Prostate gland (tissue), 2 donors: Measurements from ENCODE around the gene C12orf60. TPM values are rescaled to one million over a fixed set of nuclear protein-coding genes. Genes with fewer than 3 reads are reported as not detected.

ENCODE experiments used
- DNase-seq: peaks from one replicate; pipeline ENCODE4 v3.0.0-alpha.2; 2019; ENCODE audit warnings: low spot score
- H3K27ac ChIP-seq, 2 donors: fragments of 200-600 bp; sonication (generic); 2 replicates each; pipeline ENCODE4 v1.5.1; 2017 to 2019
- H3K27me3 ChIP-seq: fragments of 200-600 bp; sonication (generic); replicated peaks from 2 replicates; pipeline ENCODE4 v1.5.1; 2019; ENCODE audit not compliant: insufficient read depth
- H3K36me3 ChIP-seq, 2 donors: fragments of 200-600 bp; sonication (generic); 1 replicate in 1 of 2; 2 replicates in 1 of 2; pipeline versions ENCODE4 v1.5.1 to v1.8.1; 2017 to 2019
- H3K4me1 ChIP-seq: fragments of 200-600 bp; sonication (generic); replicated peaks from 2 replicates; pipeline ENCODE4 v1.5.1; 2019
- H3K4me3 ChIP-seq, 2 donors: fragments of 200-600 bp; sonication (generic); 2 replicates each; pipeline ENCODE4 v1.5.1; 2017 to 2019
- H3K9me3 ChIP-seq: fragments of 200-600 bp; sonication (generic); 2 replicates; pipeline ENCODE4 v1.5.1; 2017
- CTCF ChIP-seq, 4 experiments: fragments of 200-600 bp in 2 of 4; fragments of 450-650 bp in 2 of 4; sonication (generic) in 2 of 4; IDR thresholded peaks; 1 replicate in 3 of 4; 2 replicates in 1 of 4; pipeline ENCODE4 v1.5.1; 2016 to 2019; ENCODE audit warnings: antibody characterized with exemption in 4 of 4, mild to moderate bottlenecking in 2 of 4, moderate library complexity in 2 of 4
- POLR2A ChIP-seq: fragments of 450-650 bp; IDR thresholded peaks from one replicate; pipeline ENCODE4 v1.6.1; 2016; ENCODE audit warnings: antibody characterized with exemption, mild to moderate bottlenecking
- POLR2AphosphoS5 ChIP-seq: sonication (generic); formaldehyde crosslinking; IDR thresholded peaks from one replicate; pipeline ENCODE4 v1.6.1; 2017; ENCODE audit warnings: antibody characterized with exemption
- WGBS: methylation state at CpG from one replicate; pipeline ENCODE4 v1.1.5; 2018; 5-methylcytosine and 5-hydroxymethylcytosine counted together
- intact Hi-C: fragments of 100-400 bp; cut with DNase I; formaldehyde crosslinking; loops from one replicate; pipeline ENCODE4 v1.14.2; 2022
- total RNA-seq, 2 donors: library from RNA; depleted of rRNA; stranded (reverse); fragments of >200 nt; gene quantifications; one replicate each; pipeline ENCODE4 v1.1.0, GENCODE V29; 2016

Gene C12orf60
- total RNA-seq, 2 donors from 2014 or later = 2.0 to 2.6 TPM

DNA sequence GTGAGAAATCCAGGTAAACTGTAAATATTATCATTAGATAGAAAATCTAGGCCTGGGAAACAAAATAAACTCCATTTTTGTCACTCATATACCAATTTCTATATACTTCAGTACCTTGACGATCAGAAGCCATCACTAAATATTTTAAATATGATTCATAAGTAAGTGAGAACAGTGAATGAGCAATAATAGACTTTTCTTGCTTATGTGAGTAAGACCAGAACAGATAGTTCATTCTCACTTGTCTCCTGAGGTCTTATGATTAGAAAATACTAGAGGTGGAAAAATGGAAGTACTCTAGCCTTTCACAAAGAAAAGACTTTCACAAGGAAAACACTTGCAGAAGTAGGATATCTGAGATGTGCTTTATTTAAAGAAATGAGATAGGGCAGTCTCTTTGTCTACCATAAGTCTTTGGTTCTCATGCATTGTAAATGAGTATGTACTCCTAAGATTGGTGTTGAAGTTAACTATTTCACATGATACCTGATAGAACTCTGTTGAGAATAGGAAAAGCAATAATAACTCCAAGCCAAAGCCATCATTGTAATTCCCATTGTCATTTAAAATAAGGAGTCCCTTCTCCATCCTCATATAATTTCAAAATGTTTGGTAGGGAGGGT, 20.7 kb downstream of the C12orf60 start:
- Histone ChIP-seq H3K4me1 (no peaks in the 10 kb centered on the region), H3K27ac (no peak overlapping the region), H3K9me3 (no peaks in the 10 kb centered on the region), H3K36me3 (no peaks in the 10 kb centered on the region), H3K27me3 (no peaks in the 10 kb centered on the region), H3K4me3 (no peak overlapping the region)
- no peak for DNase-seq
- TF ChIP-seq POLR2AphosphoS5 = no peak
- TF ChIP-seq POLR2A = no peak
- TF ChIP-seq CTCF (IDR thresholded peaks at IDR 0.05) = no peak
- 86% methylated on average over 1 of the region's 1 CpG for WGBS
- intact Hi-C loops = no loop called here

GRCh38 chr12:14825256-14825655, 21.8 kb downstream of the C12orf60 start:
- no peak for TF ChIP-seq CTCF (IDR thresholded peaks at IDR 0.05)
- no peak for TF ChIP-seq POLR2AphosphoS5
- intact Hi-C loops = no loop called here
- no peak overlapping the region for H3K27ac ChIP-seq
- H3K9me3 ChIP-seq = no peaks in the 10 kb centered on the region
- no peak overlapping the region for H3K4me3 ChIP-seq
- no peaks in the 10 kb centered on the region for H3K36me3 ChIP-seq
- H3K4me1 ChIP-seq = no peaks in the 10 kb centered on the region
- no peak for DNase-seq
- no peaks in the 10 kb centered on the region for H3K27me3 ChIP-seq

DNA sequence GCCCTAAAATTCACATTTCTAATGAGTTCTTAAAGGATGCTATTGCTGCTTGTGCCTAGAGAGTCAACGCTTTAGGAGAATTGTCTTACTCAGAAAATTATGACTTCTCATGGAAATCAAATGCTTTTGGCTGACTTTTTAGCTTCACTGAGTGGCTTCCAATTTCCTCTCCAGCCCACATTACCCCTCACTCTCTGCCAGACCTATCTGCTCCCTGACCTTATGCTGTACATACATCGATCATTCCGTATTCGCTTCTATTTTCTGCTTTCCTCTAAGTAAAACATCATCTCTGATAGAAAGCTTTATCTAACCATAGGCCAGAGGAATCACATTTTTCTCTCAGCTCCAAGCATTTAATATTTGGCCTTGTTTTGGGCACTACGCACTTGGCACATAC, 23.0 kb downstream of the C12orf60 start:
- Histone ChIP-seq H3K9me3 (no peaks in the 10 kb centered on the region), H3K27ac (no peak overlapping the region), H3K27me3 (no peaks in the 10 kb centered on the region), H3K36me3 (no peaks in the 10 kb centered on the region), H3K4me1 (no peaks in the 10 kb centered on the region), H3K4me3 (no peak overlapping the region)
- 88% methylated on average over 5 of the region's 5 CpGs for WGBS
- no peak for DNase-seq
- intact Hi-C loops = no loop called here
- TF ChIP-seq POLR2A (no peak), CTCF (IDR thresholded peaks at IDR 0.05) (no peak), POLR2AphosphoS5 (no peak)

DNA sequence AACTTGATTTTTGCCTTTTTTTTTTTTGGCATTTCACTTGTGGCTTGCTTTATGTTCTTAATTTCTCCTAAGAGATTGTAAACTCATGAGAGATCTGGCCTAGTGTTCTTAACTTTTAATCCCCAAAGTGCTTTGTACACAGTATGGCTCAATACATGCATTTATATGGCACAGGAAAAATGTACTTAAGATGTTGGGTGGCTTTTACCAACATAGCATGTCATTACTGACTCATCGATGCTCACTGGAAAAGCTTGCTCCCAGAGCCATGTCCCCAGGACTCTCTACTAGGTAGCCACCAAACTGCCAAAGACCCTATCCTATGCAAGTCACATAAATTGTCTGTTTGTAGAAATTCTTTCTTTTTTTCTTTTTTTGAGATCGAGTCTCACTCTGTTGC, 23.6 kb downstream of the C12orf60 start:
- TF ChIP-seq CTCF (IDR thresholded peaks at IDR 0.05) (no peak), POLR2AphosphoS5 (no peak)
- H3K4me1 ChIP-seq = no peaks in the 10 kb centered on the region
- H3K27me3 ChIP-seq = no peaks in the 10 kb centered on the region
- H3K27ac ChIP-seq = no peak overlapping the region
- DNase-seq = no peak
- WGBS = 86% methylated on average over 2 of the region's 2 CpGs
- no peak overlapping the region for H3K4me3 ChIP-seq
- H3K36me3 ChIP-seq = no peaks in the 10 kb centered on the region
- intact Hi-C loops = no loop called here
- H3K9me3 ChIP-seq = no peaks in the 10 kb centered on the region

DNA sequence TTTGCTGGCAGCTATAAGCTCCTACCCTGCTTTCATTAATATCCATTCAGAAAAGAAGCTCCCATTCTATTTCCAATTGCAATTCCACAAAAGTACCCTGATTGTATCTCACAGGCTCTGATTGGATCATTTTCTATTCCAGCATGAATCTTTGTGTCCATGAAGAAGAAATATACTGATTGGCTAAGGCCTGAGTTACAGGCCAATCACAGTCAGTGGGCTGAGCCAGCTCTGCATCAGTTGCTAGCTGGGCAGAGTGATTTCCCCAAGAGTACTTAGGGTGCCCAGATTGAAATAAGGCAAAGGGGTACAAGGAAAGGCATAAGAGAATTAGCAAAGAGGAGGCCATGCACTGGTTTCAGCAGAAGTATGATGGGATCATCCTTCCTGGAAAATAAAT, 25.4 kb downstream of the C12orf60 start:
- Histone ChIP-seq H3K27me3 (no peaks in the 10 kb centered on the region), H3K4me3 (no peak overlapping the region), H3K4me1 (no peaks in the 10 kb centered on the region), H3K36me3 (no peaks in the 10 kb centered on the region), H3K9me3 (no peaks in the 10 kb centered on the region), H3K27ac (no peak overlapping the region)
- no peak for DNase-seq
- intact Hi-C loops = no loop called here
- no peak for TF ChIP-seq POLR2AphosphoS5
- no peak for TF ChIP-seq CTCF (IDR thresholded peaks at IDR 0.05)
- TF ChIP-seq POLR2A = no peak
